Measurements from ENCODE around the gene PLA2G3. TPM values are rescaled to one million over a fixed set of nuclear protein-coding genes. Genes with fewer than 3 reads are reported as not detected.

The PLA2G3 gene
- total and polyA plus RNA-seq, 2 donors (not counting 3 experiments of a cell fraction or from before 2014, with no cell fraction given) = 0.75 to 0.84 TPM

DNA sequence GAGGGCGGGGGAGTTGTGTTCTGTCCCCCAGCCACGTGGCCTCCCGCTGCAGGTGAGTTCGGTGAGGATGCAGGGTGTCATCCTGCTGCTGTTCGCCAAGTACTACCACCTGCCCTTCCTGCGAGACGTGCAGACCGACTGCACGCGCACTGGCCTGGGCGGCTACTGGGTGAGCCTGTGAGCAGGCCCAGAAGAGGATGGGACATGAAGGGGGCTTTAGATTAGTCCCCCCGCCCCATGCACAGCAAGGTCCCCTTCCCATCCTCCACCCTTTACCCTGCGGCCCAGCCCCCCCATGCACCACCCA is 13.5 kb downstream of the PLA2G3 start:
- TF ChIP-seq, protein P1, sequence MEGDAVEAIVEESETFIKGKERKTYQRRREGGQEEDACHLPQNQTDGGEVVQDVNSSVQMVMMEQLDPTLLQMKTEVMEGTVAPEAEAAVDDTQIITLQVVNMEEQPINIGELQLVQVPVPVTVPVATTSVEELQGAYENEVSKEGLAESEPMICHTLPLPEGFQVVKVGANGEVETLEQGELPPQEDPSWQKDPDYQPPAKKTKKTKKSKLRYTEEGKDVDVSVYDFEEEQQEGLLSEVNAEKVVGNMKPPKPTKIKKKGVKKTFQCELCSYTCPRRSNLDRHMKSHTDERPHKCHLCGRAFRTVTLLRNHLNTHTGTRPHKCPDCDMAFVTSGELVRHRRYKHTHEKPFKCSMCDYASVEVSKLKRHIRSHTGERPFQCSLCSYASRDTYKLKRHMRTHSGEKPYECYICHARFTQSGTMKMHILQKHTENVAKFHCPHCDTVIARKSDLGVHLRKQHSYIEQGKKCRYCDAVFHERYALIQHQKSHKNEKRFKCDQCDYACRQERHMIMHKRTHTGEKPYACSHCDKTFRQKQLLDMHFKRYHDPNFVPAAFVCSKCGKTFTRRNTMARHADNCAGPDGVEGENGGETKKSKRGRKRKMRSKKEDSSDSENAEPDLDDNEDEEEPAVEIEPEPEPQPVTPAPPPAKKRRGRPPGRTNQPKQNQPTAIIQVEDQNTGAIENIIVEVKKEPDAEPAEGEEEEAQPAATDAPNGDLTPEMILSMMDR (IDR thresholded peaks at IDR 0.05; ENCODE audit: extremely low read depth in 1 of 2, insufficient read depth in 1 of 2, low read depth in 1 of 2, low read length in 2 of 2) = no peak
- TF ChIP-seq, protein P2, sequence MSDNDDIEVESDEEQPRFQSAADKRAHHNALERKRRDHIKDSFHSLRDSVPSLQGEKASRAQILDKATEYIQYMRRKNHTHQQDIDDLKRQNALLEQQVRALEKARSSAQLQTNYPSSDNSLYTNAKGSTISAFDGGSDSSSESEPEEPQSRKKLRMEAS (IDR thresholded peaks at IDR 0.05; ENCODE audit: insufficient read depth, insufficient read length) = no peak
- TF ChIP-seq POLR2AphosphoS5 (IDR thresholded peaks at IDR 0.05; ENCODE audit: insufficient read depth, low read depth, low read length) = no peak
- no peak for TF ChIP-seq FOS (IDR thresholded peaks at IDR 0.05; ENCODE audit: borderline replicate concordance, insufficient read depth, low read length)
- no peak for TF ChIP-seq EZH2 (IDR thresholded peaks at IDR 0.05; ENCODE audit: borderline replicate concordance, low read depth, low read length, severe bottlenecking)
- no peak for TF ChIP-seq MYC (IDR thresholded peaks at IDR 0.05; ENCODE audit: low read depth, low read length)
- no peak for TF ChIP-seq POLR2A (IDR thresholded peaks at IDR 0.05; ENCODE audit: low read depth, low read length)
- no peak overlapping the region for H3K4me2 ChIP-seq (ENCODE audit: insufficient read depth, low read length)
- no peaks in the 10 kb centered on the region for H3K9me3 ChIP-seq (replicated peaks; ENCODE audit: control insufficient read depth, insufficient read depth, low read length)
- no peak overlapping the region for H2AFZ ChIP-seq (ENCODE audit: low read depth, low read length)
- no peak overlapping the region for H3K9ac ChIP-seq (replicated peaks; ENCODE audit: extremely low read depth, insufficient read depth, low read length)
- intact Hi-C loops (cut with micrococcal nuclease) = no loop called here
- H3K79me2 ChIP-seq (ENCODE audit: control insufficient read depth, insufficient read depth, low read length) = no peaks in the 10 kb centered on the region
- DNase-seq (ENCODE audit: low read depth, low spot score) (no peak), FAIRE-seq (no peak)
- dilution Hi-C loops (cut with MboI; ENCODE audit: extremely low pct_ligation_motif_present, low sequenced_read_pairs) = no loop called here
- H3K27me3 ChIP-seq (ENCODE audit: control insufficient read depth in 2 of 2, insufficient read depth in 2 of 2, low read length in 2 of 2) = peaks cover 0 to 4% of the 10 kb centered on the region in 2 experiments
- ChIA-PET POLR2A (interaction anchor here (0.6 kb wide), 1 partner anchor 171 kb away, joined by 5 read pairs; no protein-coding TSS in a partner anchor), CTCF (no interaction called here)
- BruUV-seq (replicated peaks) = no TSS peak
- H3K27ac ChIP-seq (ENCODE audit: insufficient read depth, low read depth, low read length) = no peak overlapping the region
- no peak overlapping the region for H3K4me3 ChIP-seq (replicated peaks in 1 of 3; ENCODE audit: insufficient read depth in 1 of 3, low read depth in 1 of 3, low read length in 3 of 3)
- no peaks in the 10 kb centered on the region for H3K36me3 ChIP-seq (ENCODE audit: control insufficient read depth in 2 of 2, extremely low read depth in 1 of 2, insufficient read depth in 2 of 2, low read length in 2 of 2)
- H4K20me1 ChIP-seq (replicated peaks; ENCODE audit: control insufficient read depth, extremely low read depth, insufficient read depth, low read length) = no peaks in the 10 kb centered on the region
- no peaks in the 10 kb centered on the region for H3K9me1 ChIP-seq (replicated peaks; ENCODE audit: control insufficient read depth, extremely low read depth, insufficient read depth, low read length)
- H3K4me1 ChIP-seq (ENCODE audit: control insufficient read depth, extremely low read depth, insufficient read depth, low read length) = no peaks in the 10 kb centered on the region
